HEK293T (cell line): Measurements from ENCODE around the gene CLCA1.

Experiments
- CTCF ChIA-PET: fragments of 350-600 bp; formaldehyde crosslinking; extraction: SDS; loops from one replicate; lab custom pipeline; 2021; ENCODE audit warnings: antibody characterized with exemption, inconsistent platforms; lab: Yijun Ruan, JAX
- POLR2A ChIA-PET: fragments of 350-600 bp; formaldehyde crosslinking; extraction: SDS; loops from one replicate; lab custom pipeline; 2020; ENCODE audit warnings: antibody characterized with exemption, inconsistent platforms; lab: Yijun Ruan, JAX
- DNase-seq: peaks from one replicate; pipeline ENCODE4 v3.0.0; 2012; ENCODE audit warnings: mixed read lengths; ENCODE audit errors: extremely low spot score
- ARNT ChIP-seq: fragments of 450-650 bp; IDR thresholded peaks from 2 replicates; pipeline ENCODE4 v1.6.1; 2017; ENCODE audit warnings: mild to moderate bottlenecking
- BHLHE40 ChIP-seq: fragments of 450-650 bp; IDR thresholded peaks from 2 replicates; pipeline ENCODE4 v1.6.1; 2016; ENCODE audit warnings: mild to moderate bottlenecking, moderate library complexity, borderline replicate concordance
- CTBP1 ChIP-seq: fragments of 450-650 bp; IDR thresholded peaks from 2 replicates; pipeline ENCODE4 v1.6.1; 2016; ENCODE audit warnings: borderline replicate concordance
- ELF4 ChIP-seq: fragments of 450-650 bp; IDR thresholded peaks from 2 replicates; pipeline ENCODE4 v1.6.1; 2017; ENCODE audit warnings: antibody characterized with exemption
- FOXA1 ChIP-seq: fragments of 450-650 bp; IDR thresholded peaks from 2 replicates; pipeline ENCODE4 v1.6.1; 2016; ENCODE audit warnings: mild to moderate bottlenecking
- FOXK2 ChIP-seq: fragments of 450-650 bp; IDR thresholded peaks from 2 replicates; pipeline ENCODE4 v1.6.1; 2016; ENCODE audit warnings: mild to moderate bottlenecking
- FOXM1 ChIP-seq: fragments of 450-650 bp; IDR thresholded peaks from 2 replicates; pipeline ENCODE4 v1.6.1; 2017; ENCODE audit warnings: mild to moderate bottlenecking, borderline replicate concordance
- HDGF ChIP-seq: fragments of 450-650 bp; IDR thresholded peaks from 2 replicates; pipeline ENCODE4 v1.6.1; 2017; ENCODE audit warnings: antibody characterized with exemption, borderline replicate concordance
- L3MBTL2 ChIP-seq: fragments of 450-650 bp; conservative IDR thresholded peaks from 2 replicates; pipeline ENCODE4 v1.6.1; 2016; ENCODE audit warnings: mild to moderate bottlenecking
- LEF1 ChIP-seq: fragments of 450-650 bp; IDR thresholded peaks from 2 replicates; pipeline ENCODE4 v1.6.1; 2017; ENCODE audit warnings: mild to moderate bottlenecking, borderline replicate concordance
- NFRKB ChIP-seq: fragments of 450-650 bp; IDR thresholded peaks from 2 replicates; pipeline ENCODE4 v1.6.1; 2016; ENCODE audit warnings: mild to moderate bottlenecking, moderate library complexity
- SP1 ChIP-seq: fragments of 450-650 bp; IDR thresholded peaks from 2 replicates; pipeline ENCODE4 v1.6.1; 2017
- SUZ12 ChIP-seq: fragments of 450-650 bp; IDR thresholded peaks from 2 replicates; pipeline ENCODE4 v1.6.1; 2016; ENCODE audit warnings: mild to moderate bottlenecking
- TARDBP ChIP-seq: fragments of 450-650 bp; IDR thresholded peaks from 2 replicates; pipeline ENCODE4 v1.6.1; 2016
- ZNF384 ChIP-seq: fragments of 450-650 bp; IDR thresholded peaks from 2 replicates; pipeline ENCODE4 v1.6.1; 2016
- TF ChIP-seq, protein P1 (sequence below): fragments of 450-650 bp; IDR thresholded peaks from 2 replicates; pipeline ENCODE4 v1.6.1; 2016

The CLCA1 gene

DNA sequence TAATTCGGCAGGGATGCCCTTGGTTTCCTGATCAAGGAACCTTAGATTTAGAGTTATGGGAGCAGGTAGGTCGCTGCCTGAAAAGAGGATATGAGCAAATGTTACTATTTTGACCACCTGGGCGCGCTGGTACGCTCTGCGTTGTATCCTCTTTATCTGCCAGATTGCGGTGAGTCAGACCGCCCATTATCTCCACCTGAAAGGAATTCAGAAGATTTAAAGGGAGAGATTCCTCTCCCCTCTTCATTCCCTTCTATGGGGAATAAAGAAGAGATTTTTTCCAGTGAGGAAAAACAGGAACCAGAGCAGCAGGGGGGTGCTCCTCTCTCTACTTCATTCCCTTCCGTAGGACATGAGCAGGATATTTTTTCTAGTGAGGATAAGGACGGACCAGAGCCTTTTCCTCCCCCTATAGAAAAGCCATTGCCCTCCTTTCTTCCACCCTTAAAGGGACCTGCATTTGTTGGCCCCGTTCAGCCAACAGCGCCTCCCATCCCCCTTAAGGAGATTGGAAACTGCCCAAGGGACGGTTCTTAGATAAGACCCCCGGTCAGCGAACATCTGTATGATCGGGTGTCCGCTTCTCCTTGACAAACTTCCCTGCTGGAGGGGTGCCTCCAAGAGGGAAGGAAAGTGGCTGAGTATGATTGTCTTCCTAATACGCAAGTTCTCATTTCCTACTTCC, 34.1 kb downstream of the CLCA1 start:
- CTCF ChIA-PET, result interaction anchor here (0.6 kb wide), 1 partner anchor 12 kb away, joined by 6 read pairs; no protein-coding TSS in a partner anchor
- TF ChIP-seq LEF1, result no peak
- no peak for TF ChIP-seq FOXA1
- no peak for TF ChIP-seq NFRKB
- no peak for TF ChIP-seq ARNT
- TF ChIP-seq, protein P1, sequence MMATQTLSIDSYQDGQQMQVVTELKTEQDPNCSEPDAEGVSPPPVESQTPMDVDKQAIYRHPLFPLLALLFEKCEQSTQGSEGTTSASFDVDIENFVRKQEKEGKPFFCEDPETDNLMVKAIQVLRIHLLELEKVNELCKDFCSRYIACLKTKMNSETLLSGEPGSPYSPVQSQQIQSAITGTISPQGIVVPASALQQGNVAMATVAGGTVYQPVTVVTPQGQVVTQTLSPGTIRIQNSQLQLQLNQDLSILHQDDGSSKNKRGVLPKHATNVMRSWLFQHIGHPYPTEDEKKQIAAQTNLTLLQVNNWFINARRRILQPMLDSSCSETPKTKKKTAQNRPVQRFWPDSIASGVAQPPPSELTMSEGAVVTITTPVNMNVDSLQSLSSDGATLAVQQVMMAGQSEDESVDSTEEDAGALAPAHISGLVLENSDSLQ, result no peak
- TF ChIP-seq FOXM1, result no peak
- no peak for TF ChIP-seq SUZ12
- TF ChIP-seq TARDBP, result no peak
- TF ChIP-seq ELF4, result no peak
- no peak for TF ChIP-seq L3MBTL2
- TF ChIP-seq HDGF, result no peak
- no peak for TF ChIP-seq CTBP1
- no peak for TF ChIP-seq BHLHE40
- TF ChIP-seq ZNF384, result no peak
- no peak for TF ChIP-seq SP1
- POLR2A ChIA-PET, result no interaction called here
- no peak for DNase-seq

DNA sequence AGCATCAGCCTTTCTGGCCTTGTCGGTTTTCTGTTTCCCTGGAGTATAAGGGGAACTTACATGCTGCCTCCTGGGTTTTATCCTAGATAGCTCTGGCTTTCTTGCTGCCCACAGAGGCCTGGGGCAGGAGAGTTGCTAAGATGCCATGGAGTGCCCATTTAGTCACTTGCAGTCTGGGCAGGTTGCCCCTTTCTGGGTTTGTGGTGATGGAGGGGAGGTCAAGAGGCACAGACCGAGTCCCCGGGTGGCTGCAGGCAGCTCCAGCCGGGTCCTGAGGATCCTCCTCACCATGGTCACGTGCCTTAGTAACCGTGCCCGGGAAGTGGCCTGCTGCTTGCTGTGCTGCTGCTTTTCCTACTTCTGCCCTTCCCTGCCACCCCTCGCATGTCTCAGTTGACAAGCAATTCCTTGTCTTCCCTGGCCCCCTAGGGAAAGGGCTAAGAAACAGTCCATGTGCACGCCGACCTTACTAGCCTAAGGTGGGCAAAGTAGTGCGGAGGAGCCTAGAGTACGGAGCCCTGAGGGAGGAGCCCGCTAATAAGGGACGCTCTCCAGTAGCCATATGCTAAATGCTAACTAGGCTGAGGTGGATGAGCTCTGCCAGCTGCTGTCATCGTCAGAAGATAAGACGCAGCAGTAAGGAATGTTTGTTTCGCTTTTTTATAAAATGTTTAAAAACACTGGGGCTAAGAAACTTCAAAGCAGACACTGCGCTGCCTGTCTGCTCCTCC, 34.8 kb downstream of the CLCA1 start:
- TF ChIP-seq BHLHE40 (no peak), FOXK2 (no peak), ARNT (no peak), SP1 (no peak), HDGF (no peak), FOXA1 (no peak), L3MBTL2 (no peak), ELF4 (no peak), TARDBP (no peak), LEF1 (no peak), NFRKB (no peak)
- TF ChIP-seq, protein P1, result no peak
- CTCF ChIA-PET, result no interaction called here
- POLR2A ChIA-PET, result no interaction called here

DNA sequence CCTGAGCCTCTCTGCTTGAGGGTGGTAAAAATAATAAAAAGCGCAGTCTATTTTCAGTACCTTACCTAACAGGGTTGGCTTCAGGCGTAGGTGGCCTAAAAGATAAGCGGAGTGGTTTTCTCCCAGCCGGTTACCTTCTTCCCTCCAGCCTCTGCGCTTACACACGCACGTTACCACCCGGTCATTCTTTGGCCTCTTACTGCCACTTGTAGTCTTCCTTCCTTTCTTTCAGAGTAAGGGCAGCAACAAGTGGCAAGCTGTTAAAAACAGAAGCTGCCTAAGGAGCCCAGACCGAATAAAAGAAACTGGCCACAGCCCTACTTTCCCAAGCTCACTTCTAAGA, 35.4 kb downstream of the CLCA1 start:
- ChIA-PET CTCF (no interaction called here), POLR2A (no interaction called here)
- DNase-seq, result no peak
- TF ChIP-seq ELF4 (no peak), NFRKB (no peak), FOXA1 (no peak), SUZ12 (no peak), FOXM1 (no peak), L3MBTL2 (no peak), CTBP1 (no peak)

More for the DNA sequence above, 34.8 kb downstream of the CLCA1 start:
- no peak for DNase-seq

DNA sequence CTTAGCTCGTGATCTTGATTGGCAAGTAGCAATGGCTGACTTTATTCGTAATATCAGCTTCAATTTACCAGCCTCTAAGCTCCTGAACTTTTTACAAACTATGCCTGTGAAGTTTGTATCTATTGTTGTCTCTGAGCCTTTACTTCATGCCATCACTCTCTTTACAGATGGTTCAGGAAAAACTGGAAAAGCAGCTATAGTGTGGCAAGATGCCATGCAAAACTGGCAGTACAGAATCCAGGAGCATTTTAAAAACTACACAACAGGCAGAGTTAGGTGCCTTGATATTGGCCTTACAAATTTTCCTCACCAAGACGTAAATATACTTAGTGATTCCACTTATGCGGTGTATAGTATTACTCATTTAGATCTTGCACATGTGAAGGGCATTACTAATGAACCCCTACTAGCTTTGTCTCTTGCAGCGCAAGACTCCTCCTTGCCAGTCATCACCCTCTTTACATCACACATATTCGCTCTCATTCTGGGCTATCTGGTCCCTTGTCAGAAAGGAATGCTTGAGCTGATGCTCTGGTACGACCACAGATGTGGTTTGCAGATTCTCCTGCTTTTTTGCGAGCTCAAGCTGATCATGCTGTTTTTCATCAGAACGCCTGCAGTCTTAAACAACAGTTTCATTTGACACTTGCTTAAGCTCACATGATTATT, 36.3 kb downstream of the CLCA1 start:
- no peak for DNase-seq
- ChIA-PET POLR2A (no interaction called here), CTCF (interaction anchor here (1.1 to 1.8 kb wide), 2 partner anchors 120 to 125 kb away, joined by 3 to 7 read pairs; no protein-coding TSS in a partner anchor)
- TF ChIP-seq SUZ12 (no peak), CTBP1 (no peak), HDGF (no peak), LEF1 (no peak), FOXK2 (no peak), TARDBP (no peak), NFRKB (no peak), ELF4 (no peak)
- TF ChIP-seq, protein P1, result no peak

DNA sequence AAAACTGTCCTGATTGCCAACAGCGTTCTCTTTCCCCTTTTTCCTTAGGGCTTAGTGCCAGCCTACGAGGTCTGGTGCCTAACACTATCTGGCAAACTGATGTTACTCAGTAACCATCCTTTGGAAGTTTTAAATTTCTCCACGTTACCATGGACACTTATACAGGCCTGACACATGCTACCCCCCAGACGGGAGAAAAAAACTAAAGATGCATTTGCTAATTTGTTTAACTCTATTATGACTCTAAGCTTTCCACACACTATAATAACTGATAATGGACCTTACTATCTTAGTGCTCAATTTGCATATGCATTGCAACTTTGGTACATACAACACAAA, 36.8 kb downstream of the CLCA1 start:
- ChIA-PET POLR2A (no interaction called here), CTCF (interaction anchor here (1.1 to 1.8 kb wide), 2 partner anchors 121 to 125 kb away, joined by 3 to 7 read pairs; no protein-coding TSS in a partner anchor)
- TF ChIP-seq SUZ12 (no peak), L3MBTL2 (no peak), CTBP1 (no peak), LEF1 (no peak), ZNF384 (no peak), FOXK2 (no peak), BHLHE40 (no peak), NFRKB (no peak), FOXM1 (no peak)
- TF ChIP-seq, protein P1, result no peak
- no peak for DNase-seq
